ENCODE results near the gene FASN.

FASN gene

GRCh38 chr17:82036634-82037091, 61.4 kb downstream of the FASN start:
- no peak for DNase-seq (ENCODE audit: low read depth, low spot score)
- H3K4me3 ChIP-seq, result peak overlapping the region; percentile 95
- peak overlapping the region; percentile 91 for H3K9ac ChIP-seq (ENCODE audit: insufficient read length)
- no peak overlapping the region for H3K27ac ChIP-seq
- no peak for TF ChIP-seq FOXP2 (optimal IDR thresholded peaks at IDR 0.05; ENCODE audit: control extremely low read depth, extremely low read length, insufficient read depth)
- no peak for TF ChIP-seq EZH2 (IDR thresholded peaks at IDR 0.05)
- TF ChIP-seq POLR2AphosphoS5 (IDR thresholded peaks at IDR 0.05; ENCODE audit: borderline replicate concordance, low read depth, low read length), result no peak
- H3K9me3 ChIP-seq (ENCODE audit: low read depth, low read length), result no peaks in the 10 kb centered on the region
- H3K36me3 ChIP-seq (ENCODE audit: insufficient read depth, low read length), result no peaks in the 10 kb centered on the region

- DNase-seq (ENCODE audit: low read depth, low spot score), result no peak
- Histone ChIP-seq H3K9me3 (ENCODE audit: low read depth, low read length) (no peaks in the 10 kb centered on the region), H3K9ac (ENCODE audit: insufficient read length) (peak overlapping the region; percentile 91), H3K36me3 (ENCODE audit: insufficient read depth, low read length) (no peaks in the 10 kb centered on the region), H3K4me3 (peak overlapping the region; percentile 95), H3K27ac (no peak overlapping the region)
- TF ChIP-seq POLR2AphosphoS5 (IDR thresholded peaks at IDR 0.05; ENCODE audit: borderline replicate concordance, low read depth, low read length), result no peak
- no peak for TF ChIP-seq EZH2 (IDR thresholded peaks at IDR 0.05)
- no peak for TF ChIP-seq FOXP2 (optimal IDR thresholded peaks at IDR 0.05; ENCODE audit: control extremely low read depth, extremely low read length, insufficient read depth)
Measured at GRCh38 chr17:82035956-82036633, 61.9 kb downstream of the FASN start.

DNA sequence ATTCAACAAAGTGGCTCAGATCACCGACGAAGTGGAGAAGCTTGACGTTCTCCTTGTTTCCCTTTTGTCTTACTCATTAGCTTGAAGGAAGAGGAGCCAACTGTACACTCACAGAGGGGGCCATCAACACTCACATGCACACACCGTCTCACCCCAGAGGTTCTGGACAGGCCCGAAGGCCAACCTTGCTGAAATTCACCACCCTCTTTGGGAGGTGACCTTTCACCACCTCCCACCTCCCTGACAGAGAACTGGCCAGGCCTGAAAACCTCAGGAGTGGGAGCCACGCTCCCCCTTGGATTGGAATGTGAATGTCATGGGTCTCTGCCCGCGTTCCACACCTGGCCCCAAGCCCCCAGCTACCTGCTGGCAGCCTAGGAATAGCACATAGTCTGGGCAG, 62.5 kb downstream of the FASN start:
- Histone ChIP-seq H3K27ac (peak overlapping the region; percentile 34; the same call in 1 of the 2 replicates), H3K4me3 (no peak overlapping the region), H3K9me3 (ENCODE audit: low read depth, low read length) (no peaks in the 10 kb centered on the region), H3K9ac (ENCODE audit: insufficient read length) (no peak overlapping the region), H3K36me3 (ENCODE audit: insufficient read depth, low read length) (no peaks in the 10 kb centered on the region)
- no peak for DNase-seq (ENCODE audit: low read depth, low spot score)
- TF ChIP-seq EZH2 (IDR thresholded peaks at IDR 0.05) (no peak), POLR2AphosphoS5 (IDR thresholded peaks at IDR 0.05; ENCODE audit: borderline replicate concordance, low read depth, low read length) (no peak), FOXP2 (optimal IDR thresholded peaks at IDR 0.05; ENCODE audit: control extremely low read depth, extremely low read length, insufficient read depth) (no peak)

DNA sequence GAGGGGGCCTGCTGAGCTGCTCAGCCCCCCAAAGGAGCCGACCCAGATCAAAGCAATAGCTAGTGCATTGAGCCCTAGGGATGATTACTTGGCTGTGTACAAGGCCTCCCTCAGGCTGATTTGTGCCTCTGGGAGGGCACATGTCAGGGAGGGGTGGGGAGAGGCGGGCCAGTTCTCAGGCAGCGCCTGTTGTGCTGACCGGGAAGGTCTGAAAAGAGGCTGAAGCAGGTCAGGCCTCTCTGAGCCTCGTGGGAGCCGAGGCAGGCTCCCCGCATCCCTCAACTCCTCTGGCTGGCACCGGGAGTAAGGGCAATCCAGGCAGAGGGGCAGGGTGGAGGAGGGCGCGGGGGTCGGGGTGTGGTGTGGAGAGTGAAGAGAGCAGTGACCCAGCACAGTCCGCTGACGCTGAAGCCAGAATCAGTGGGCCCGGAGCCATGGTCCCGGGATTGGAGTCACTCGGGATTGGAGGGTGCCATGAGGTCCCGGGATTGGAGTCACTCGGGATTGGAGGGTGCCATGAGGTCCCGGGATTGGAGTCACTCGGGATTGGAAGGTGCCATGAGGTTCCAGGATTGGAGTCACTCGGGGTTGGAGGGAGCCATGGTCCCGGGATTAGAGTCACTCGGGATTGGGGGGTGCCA, 63.5 kb downstream of the FASN start:
- no peak overlapping the region for H3K4me3 ChIP-seq
- H3K9ac ChIP-seq (ENCODE audit: insufficient read length), result no peak overlapping the region
- TF ChIP-seq FOXP2 (optimal IDR thresholded peaks at IDR 0.05; ENCODE audit: control extremely low read depth, extremely low read length, insufficient read depth), result no peak
- TF ChIP-seq POLR2AphosphoS5 (IDR thresholded peaks at IDR 0.05; ENCODE audit: borderline replicate concordance, low read depth, low read length), result no peak
- TF ChIP-seq EZH2 (IDR thresholded peaks at IDR 0.05), result no peak
- H3K36me3 ChIP-seq (ENCODE audit: insufficient read depth, low read length), result no peaks in the 10 kb centered on the region
- peak overlapping the region; percentile 34; the same call in 1 of the 2 replicates for H3K27ac ChIP-seq
- no peak for DNase-seq (ENCODE audit: low read depth, low spot score)
- no peaks in the 10 kb centered on the region for H3K9me3 ChIP-seq (ENCODE audit: low read depth, low read length)

- DNase-seq (ENCODE audit: low read depth, low spot score), result no peak
- no peak overlapping the region for H3K9ac ChIP-seq (ENCODE audit: insufficient read length)
Measured at GRCh38 chr17:82033359-82034085, 64.5 kb downstream of the FASN start.

GRCh38 chr17:82031885-82032627, 66.0 kb downstream of the FASN start:
- Histone ChIP-seq H3K9me3 (ENCODE audit: low read depth, low read length) (no peaks in the 10 kb centered on the region), H3K9ac (ENCODE audit: insufficient read length) (peak overlapping the region; percentile 76), H3K4me3 (peak overlapping the region; percentile 80), H3K27ac (no peak overlapping the region), H3K36me3 (ENCODE audit: insufficient read depth, low read length) (no peaks in the 10 kb centered on the region)
- no peak for DNase-seq (ENCODE audit: low read depth, low spot score)
- TF ChIP-seq EZH2 (IDR thresholded peaks at IDR 0.05) (no peak), POLR2AphosphoS5 (IDR thresholded peaks at IDR 0.05; ENCODE audit: borderline replicate concordance, low read depth, low read length) (no peak; the same call in 1 of the 2 replicates), FOXP2 (optimal IDR thresholded peaks at IDR 0.05; ENCODE audit: control extremely low read depth, extremely low read length, insufficient read depth) (no peak)

More at GRCh38 chr17:82033359-82034085, 64.5 kb downstream of the FASN start:
- Histone ChIP-seq H3K4me3 (no peak overlapping the region), H3K27ac (no peak overlapping the region), H3K9me3 (ENCODE audit: low read depth, low read length) (no peaks in the 10 kb centered on the region), H3K36me3 (ENCODE audit: insufficient read depth, low read length) (no peaks in the 10 kb centered on the region)
- TF ChIP-seq EZH2 (IDR thresholded peaks at IDR 0.05) (no peak), POLR2AphosphoS5 (IDR thresholded peaks at IDR 0.05; ENCODE audit: borderline replicate concordance, low read depth, low read length) (no peak), FOXP2 (optimal IDR thresholded peaks at IDR 0.05; ENCODE audit: control extremely low read depth, extremely low read length, insufficient read depth) (no peak)

GRCh38 chr17:82031303-82031884, 66.6 kb downstream of the FASN start, which contains the start of gene RAC3:
RAC3 (plus strand) TSS chr17:82031678; CDS start chr17:82031762, 84 bp downstream.
- Histone ChIP-seq H3K9me3 (ENCODE audit: low read depth, low read length) (no peaks in the 10 kb centered on the region), H3K36me3 (ENCODE audit: insufficient read depth, low read length) (no peaks in the 10 kb centered on the region), H3K27ac (no peak within 1 kb of the TSS), H3K4me3 (peak within 1 kb of the TSS; percentile 90), H3K9ac (ENCODE audit: insufficient read length) (peak within 1 kb of the TSS; percentile 76)
- no peak for DNase-seq (ENCODE audit: low read depth, low spot score)
- TF ChIP-seq EZH2 (IDR thresholded peaks at IDR 0.05) (no peak), POLR2AphosphoS5 (IDR thresholded peaks at IDR 0.05; ENCODE audit: borderline replicate concordance, low read depth, low read length) (no peak), FOXP2 (optimal IDR thresholded peaks at IDR 0.05; ENCODE audit: control extremely low read depth, extremely low read length, insufficient read depth) (no peak)
